ENCODE results near the gene RASGRP2. TPM values are rescaled to one million over a fixed set of nuclear protein-coding genes. Genes with fewer than 3 reads are reported as not detected.

RASGRP2 gene
- total and polyA plus RNA-seq, 2 of the 8 experiments (the other 6 are each of a cell fraction or from before 2014, with no cell fraction given) = 40.6 to 45.7 TPM

GRCh38 chr11:64705501-64705900, 38.4 kb downstream of the RASGRP2 start (continued):
- TF ChIP-seq ATF2 (IDR thresholded peaks at IDR 0.05; ENCODE audit: low read length) (no peak), NRF1 (IDR thresholded peaks at IDR 0.05; ENCODE audit: low read depth, low read length) (no peak), GTF2F1 (IDR thresholded peaks at IDR 0.05; ENCODE audit: borderline replicate concordance, low read depth, low read length) (no peak), HDAC2 (IDR thresholded peaks at IDR 0.05; ENCODE audit: borderline replicate concordance in 1 of 2, low read depth in 2 of 2, low read length in 2 of 2) (no peak), ZNF274 (IDR thresholded peaks at IDR 0.05; ENCODE audit: borderline replicate concordance, extremely low read depth, low read length) (no peak), SIX5 (IDR thresholded peaks at IDR 0.05; ENCODE audit: low read depth, low read length) (no peak), KDM5A (IDR thresholded peaks at IDR 0.05; ENCODE audit: low read length) (no peak), EGR1 (IDR thresholded peaks at IDR 0.05; ENCODE audit: borderline replicate concordance, low read depth, low read length) (no peak), JUN (IDR thresholded peaks at IDR 0.05; ENCODE audit: low read depth, low read length) (no peak)
